WERI-Rb-1 (cell line): ENCODE measurements around the gene PHPT1.
A peak's percentile ranks its signal among the peaks of the same experiment; 100 is the strongest.
"Not testable (repeated sequence)": the region's sequence is repeated elsewhere in the genome, so short reads cannot be mapped to it uniquely, and the experiment has no call there.

Experiments
- DNase-seq: peaks from one replicate; pipeline ENCODE4 v3.0.0-alpha.2; 2020
- H3K27ac ChIP-seq: fragments of 250-450 bp; sonication (Bioruptor Pico); 2 replicates; pipeline ENCODE4 v1.5.1; 2020; ENCODE audit warnings: mild to moderate bottlenecking, moderate library complexity
- H3K27me3 ChIP-seq: fragments of 250-450 bp; sonication (Bioruptor Pico); 2 replicates; pipeline ENCODE4 v1.5.1; 2021; ENCODE audit warnings: mild to moderate bottlenecking, low read depth, moderate library complexity; ENCODE audit not compliant: insufficient read depth, severe bottlenecking
- H3K36me3 ChIP-seq: fragments of 250-450 bp; sonication (Bioruptor Pico); 2 replicates; pipeline ENCODE4 v1.5.1; 2020; ENCODE audit warnings: mild to moderate bottlenecking, moderate library complexity
- H3K4me3 ChIP-seq: 2 replicates; pipeline ENCODE4 v1.5.1; 2011; ENCODE audit warnings: low read depth, mild to moderate bottlenecking, control low read depth, low read length
- H3K9me3 ChIP-seq: fragments of 250-450 bp; sonication (Bioruptor Pico); 2 replicates; pipeline ENCODE4 v1.5.1; 2021; ENCODE audit warnings: mild to moderate bottlenecking, moderate library complexity; ENCODE audit not compliant: severe bottlenecking
- TF ChIP-seq, protein P1 (sequence below): IDR thresholded peaks from 2 replicates; pipeline ENCODE4 v1.5.1; 2011; ENCODE audit warnings: low read depth, mild to moderate bottlenecking, control low read depth, inconsistent platforms, low read length

The PHPT1 gene

DNA sequence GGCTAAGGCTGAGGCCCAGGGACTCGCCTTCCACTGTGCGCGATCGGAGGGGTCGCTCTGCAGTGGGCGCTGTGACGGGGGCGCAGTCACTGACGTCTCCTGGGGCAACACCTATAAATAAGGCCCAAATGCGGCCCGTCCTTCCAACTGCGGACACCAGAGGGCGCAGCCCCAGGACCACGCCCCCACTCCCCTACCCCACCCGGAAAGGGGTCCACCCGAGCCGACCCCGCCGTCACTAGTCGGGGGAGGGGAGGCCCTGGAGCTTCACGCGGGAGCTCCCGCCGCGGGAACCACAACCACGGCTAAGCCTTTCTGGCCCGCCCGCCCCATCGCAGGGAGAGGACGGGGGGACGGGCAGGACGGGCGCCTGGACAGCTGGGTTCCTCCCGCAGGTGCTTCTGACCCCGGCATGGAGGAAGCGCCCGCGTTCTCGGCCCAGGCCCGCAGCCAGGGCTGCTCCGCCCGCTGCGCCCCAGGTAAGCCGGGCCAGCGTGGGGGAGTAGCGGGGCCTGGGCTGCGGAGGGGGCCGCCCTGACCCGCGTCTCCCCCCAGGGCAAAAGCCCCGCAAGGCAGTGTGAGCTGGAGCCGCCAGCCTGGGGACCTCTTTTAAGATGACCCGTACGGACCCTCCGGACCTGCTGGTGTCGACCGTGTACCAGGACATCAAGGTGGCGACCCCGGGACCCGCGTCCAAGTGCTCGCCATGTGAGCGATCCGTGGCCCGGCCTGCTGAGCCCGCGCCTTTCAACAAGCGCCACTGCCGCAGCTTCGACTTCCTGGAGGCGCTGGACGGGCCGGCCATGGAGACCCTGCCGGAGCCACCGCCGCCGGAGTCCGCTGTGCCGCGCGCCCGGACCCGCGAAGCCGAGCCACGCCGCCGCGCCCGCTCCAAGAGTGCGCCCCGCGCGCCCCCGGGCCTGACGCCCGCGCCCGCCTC, 5.1 kb upstream of the PHPT1 start:
- not testable (repeated sequence) for H3K9me3 ChIP-seq, H3K27me3 ChIP-seq, H3K4me3 ChIP-seq, H3K27ac ChIP-seq
- TF ChIP-seq, protein P1, sequence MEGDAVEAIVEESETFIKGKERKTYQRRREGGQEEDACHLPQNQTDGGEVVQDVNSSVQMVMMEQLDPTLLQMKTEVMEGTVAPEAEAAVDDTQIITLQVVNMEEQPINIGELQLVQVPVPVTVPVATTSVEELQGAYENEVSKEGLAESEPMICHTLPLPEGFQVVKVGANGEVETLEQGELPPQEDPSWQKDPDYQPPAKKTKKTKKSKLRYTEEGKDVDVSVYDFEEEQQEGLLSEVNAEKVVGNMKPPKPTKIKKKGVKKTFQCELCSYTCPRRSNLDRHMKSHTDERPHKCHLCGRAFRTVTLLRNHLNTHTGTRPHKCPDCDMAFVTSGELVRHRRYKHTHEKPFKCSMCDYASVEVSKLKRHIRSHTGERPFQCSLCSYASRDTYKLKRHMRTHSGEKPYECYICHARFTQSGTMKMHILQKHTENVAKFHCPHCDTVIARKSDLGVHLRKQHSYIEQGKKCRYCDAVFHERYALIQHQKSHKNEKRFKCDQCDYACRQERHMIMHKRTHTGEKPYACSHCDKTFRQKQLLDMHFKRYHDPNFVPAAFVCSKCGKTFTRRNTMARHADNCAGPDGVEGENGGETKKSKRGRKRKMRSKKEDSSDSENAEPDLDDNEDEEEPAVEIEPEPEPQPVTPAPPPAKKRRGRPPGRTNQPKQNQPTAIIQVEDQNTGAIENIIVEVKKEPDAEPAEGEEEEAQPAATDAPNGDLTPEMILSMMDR = peak; percentile 34; the same call in 1 of the 2 replicates
- peak; percentile 67 for DNase-seq
- H3K36me3 ChIP-seq = peaks cover 17% of the 10 kb centered on the region

DNA sequence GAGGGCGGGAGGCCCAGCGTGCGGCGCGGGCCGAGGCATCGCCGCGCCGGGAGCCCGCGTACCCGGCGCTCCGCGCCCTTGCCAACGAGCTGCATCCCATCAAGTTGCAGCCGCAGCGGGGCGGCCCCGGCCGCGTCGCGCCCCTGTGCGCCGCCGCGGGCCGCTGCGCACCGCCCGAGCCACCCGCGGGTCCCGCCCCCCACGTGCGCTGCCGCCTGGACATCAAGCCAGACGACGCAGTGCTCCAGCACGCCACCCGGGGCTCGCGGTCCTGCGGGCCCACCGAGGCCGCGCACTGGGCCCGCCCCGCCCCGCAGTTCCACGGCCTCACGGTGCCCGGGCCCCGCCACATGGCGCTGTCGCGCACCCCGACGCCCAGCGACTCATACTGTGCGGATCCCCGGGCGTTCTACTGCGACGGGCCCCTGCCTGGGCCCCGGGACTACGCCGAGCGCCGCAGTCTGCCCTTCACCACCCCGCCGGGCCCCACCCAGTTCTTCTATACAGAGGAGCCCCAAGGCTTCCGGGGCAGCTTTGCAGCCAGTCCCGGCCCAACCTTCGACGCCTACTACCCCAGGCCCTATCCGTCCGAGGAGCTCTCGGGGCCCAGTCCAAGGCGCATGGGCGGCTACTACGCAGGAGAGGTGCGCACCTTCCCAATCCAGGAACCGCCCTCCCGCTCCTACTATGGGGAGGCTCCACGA, 4.3 kb upstream of the PHPT1 start:
- H3K4me3 ChIP-seq = no peak overlapping the region
- TF ChIP-seq, protein P1 = no peak
- no peak for DNase-seq

DNA sequence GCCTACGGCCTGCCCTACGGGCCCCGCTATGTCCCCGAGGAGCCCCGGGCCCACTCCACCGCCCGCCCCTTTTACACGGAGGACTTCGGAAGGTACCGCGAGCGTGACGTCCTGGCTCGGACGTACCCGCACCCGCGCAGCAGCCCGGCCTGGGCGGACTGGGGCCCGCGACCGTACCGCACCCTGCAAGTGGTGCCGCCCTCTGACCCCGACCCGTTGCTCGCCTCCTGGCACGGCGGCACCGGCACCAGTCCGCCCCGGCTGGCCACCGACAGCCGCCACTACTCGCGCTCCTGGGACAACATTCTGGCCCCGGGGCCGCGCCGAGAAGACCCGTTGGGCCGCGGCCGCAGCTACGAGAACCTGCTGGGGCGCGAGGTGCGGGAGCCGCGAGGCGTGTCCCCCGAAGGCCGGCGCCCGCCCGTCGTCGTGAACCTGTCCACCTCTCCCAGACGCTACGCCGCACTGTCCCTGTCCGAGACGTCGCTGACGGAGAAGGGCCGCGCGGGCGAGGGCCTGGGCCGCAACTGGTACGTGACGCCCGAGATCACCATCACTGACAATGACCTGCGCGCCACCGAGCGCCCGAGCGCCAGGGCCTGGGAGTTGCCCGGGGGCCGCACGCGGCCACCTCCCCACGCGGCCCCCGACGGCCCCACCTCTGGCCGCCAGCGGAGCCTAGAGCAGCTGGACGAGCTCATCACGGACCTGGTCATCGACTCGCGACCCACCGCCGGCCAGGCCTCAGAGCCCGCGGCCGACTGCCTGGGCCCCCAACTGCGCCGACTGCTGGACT, 3.5 kb upstream of the PHPT1 start:
- Histone ChIP-seq H3K4me3 (no peak overlapping the region), H3K27me3 (no peaks in the 10 kb centered on the region), H3K36me3 (peaks cover 13% of the 10 kb centered on the region), H3K27ac (no peak overlapping the region), H3K9me3 (no peaks in the 10 kb centered on the region)
- TF ChIP-seq, protein P1 = no peak
- DNase-seq = no peak

More for the DNA sequence above, 4.3 kb upstream of the PHPT1 start:
- H3K36me3 ChIP-seq = peaks cover 12% of the 10 kb centered on the region
- no peaks in the 10 kb centered on the region for H3K27me3 ChIP-seq
- no peak overlapping the region for H3K27ac ChIP-seq
- no peaks in the 10 kb centered on the region for H3K9me3 ChIP-seq

DNA sequence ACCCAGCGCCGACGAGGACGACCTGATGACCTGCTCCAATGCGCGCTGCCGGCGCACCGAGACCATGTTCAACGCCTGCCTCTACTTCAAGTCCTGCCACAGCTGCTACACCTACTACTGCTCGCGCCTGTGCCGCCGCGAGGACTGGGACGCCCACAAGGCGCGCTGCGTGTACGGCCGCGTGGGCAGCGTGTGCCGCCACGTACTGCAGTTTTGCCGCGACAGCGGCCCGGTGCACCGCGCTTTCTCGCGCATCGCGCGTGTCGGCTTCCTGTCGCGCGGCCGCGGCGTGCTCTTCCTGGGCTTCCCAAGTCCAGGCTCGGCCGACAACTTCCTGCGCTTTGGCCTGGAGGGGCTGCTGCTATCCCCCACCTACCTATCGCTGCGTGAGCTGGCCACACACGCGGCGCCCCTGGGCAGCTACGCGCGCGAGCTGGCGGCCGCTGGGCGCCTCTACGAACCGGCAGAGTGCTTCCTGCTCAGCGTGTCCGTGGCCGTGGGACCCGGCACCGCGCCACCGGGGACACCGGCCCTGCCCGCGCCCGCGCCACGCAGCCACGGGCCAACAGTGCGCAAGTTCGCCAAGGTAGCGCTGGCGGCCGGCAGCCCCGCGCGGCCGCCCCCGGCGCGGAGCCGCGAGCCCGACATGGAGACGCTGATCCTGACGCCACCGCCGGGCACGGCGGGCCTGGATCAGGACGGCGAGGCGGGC, 2.7 kb upstream of the PHPT1 start:
- Histone ChIP-seq H3K9me3 (no peaks in the 10 kb centered on the region), H3K4me3 (no peak overlapping the region), H3K27ac (no peak overlapping the region), H3K36me3 (peaks cover 22% of the 10 kb centered on the region), H3K27me3 (no peaks in the 10 kb centered on the region)
- TF ChIP-seq, protein P1 = no peak
- no peak for DNase-seq
